TTC549 (cell line): ENCODE results near the gene POLR2C.

Experiments used
- FAIRE-seq: peaks from 2 replicates; lab custom pipeline; 2012; peaks lifted over from hg19 to GRCh38; lab: Jason Lieb, UNC

The POLR2C gene

GRCh38 chr16:57504001-57504400 lies 41.5 kb downstream of the POLR2C start:
- no peak for FAIRE-seq

- no peak for FAIRE-seq
Observed at GRCh38 chr16:57504491-57504890, 42.0 kb downstream of the POLR2C start.

- FAIRE-seq, result no peak
Observed at GRCh38 chr16:57505169-57505568, 42.7 kb downstream of the POLR2C start.

GRCh38 chr16:57507136-57508034 lies 44.9 kb downstream of the POLR2C start:
- FAIRE-seq, result no peak

DNA sequence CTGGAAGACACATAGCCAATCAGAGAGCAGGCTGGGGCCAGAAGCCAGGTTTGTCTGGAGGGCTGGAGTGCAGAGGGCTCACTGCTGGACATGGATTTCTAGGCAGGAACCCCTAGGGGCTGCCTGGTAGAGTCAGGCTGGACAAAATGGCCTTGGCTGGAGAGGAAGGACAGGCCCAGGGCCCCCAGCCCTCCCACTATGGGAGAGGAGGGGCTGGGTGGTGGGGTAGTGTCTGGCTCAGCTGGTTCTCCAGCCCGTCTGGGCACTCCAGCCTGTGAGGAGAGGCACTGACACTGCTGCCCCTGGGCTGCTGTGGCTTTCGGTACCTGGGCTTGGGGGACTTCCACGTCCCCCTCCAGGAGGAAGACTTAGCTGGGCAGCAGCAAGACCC lies 45.6 kb downstream of the POLR2C start:
- no peak for FAIRE-seq

DNA sequence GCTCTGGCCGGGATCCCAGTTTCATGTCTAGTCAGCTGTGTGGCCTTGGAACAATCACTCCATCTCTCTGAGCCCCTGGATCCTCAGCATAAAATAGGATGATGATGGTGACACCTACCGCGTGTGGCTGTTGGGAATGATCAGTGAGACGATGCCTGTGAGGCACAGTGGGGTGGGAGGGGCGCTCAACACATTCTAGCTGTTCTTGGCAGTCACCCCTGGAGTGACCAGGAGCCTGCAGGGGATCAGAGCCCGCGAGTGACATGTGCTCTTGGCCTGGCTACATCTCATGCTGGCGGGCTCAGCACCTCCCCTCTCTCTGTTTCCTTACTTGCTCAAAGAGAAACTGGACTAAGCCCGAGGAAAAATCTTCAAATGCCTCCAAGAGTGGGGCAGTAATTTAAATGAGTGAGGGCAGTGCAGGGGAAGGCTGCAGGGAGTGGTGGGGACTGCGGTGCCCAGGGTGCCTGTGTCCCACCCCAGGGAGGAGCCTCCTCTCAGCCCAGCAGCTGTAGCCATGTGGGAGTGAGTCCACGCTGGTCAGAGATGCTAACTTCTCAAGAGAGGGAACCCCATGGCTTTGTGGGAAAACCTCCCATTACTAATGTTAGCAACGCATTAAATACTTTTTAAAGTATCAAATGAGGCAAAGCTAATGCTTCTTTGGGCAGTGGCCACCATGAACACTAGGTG lies 46.9 kb downstream of the POLR2C start:
- no peak for FAIRE-seq

DNA sequence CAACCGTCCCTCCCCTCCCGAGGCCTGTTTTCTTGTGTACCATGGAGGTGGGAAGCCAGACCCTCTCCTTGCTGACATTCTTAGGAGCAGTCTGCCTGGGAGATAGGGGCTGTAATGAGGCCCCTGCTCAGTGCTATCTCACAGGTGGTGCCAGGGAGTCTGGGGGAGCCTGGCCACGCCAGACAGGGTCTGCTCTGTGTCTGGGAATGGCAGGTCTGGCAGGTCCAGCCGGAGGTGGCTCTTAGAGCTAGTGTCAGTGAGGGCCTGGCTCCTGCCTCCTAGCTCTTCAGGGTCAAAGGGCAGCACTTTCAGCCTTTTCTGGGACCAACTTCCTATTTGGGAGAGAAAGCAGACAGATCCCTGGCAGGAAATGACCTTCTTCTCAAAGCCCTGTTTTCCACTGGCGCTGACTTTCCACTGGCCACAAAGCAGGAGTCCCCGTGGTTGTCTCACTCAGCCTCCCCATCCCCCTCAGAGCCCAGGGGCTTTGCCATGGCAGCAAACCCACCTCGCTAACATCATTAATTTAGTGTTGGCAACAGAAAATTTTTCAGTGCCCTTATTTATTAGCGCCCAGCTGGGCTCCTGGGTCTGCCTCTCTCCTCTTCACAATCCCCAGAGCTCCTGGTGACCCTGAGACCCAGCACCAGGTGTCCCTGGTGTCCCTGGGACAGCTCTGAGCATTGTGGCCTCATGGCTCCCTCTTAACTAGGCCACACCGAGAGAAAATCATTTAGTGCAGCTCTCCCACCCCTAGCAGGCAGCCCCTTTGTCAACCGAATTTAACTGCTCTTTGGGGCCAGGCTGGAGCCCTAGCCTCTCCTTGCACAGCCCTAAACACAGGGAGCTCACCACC lies 47.8 kb downstream of the POLR2C start:
- FAIRE-seq, result no peak

DNA sequence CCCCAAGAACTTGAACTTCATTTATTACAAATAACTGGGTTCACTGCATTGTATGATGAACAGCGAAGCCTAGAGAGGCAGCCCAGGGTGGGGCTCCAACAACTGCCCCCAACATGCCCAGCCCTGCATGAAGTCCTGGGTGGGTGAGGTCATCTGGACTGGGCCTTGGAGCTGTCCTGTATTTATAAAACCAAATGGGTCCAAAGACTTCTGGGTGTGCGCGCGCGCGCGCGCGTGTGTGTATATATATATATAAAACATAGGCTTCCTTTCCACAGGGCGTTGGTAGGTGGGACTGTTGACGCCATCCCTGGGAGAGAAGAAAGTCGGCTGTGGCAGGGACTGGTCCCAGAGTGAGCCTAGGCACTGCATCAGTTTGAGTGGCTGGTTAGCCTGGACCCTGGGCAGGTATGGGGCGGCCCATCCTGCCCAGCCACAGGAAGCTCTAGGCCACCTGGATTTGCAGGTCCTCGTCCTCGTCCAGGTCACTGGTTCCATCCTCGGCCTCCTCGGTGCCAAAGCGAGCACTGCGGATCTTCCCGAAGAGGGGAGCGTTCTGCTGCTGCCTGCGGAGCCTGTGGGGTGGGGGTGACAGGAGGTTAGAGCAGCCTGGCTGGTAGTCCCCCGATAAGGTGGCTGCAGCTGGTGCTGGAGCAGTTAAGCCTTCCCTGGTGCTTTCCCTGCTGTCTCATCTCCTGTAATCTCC lies 50.0 kb downstream of the POLR2C start:
- FAIRE-seq, result no peak

- FAIRE-seq, result no peak
Observed at GRCh38 chr16:57513371-57514102, 51.1 kb downstream of the POLR2C start.

DNA sequence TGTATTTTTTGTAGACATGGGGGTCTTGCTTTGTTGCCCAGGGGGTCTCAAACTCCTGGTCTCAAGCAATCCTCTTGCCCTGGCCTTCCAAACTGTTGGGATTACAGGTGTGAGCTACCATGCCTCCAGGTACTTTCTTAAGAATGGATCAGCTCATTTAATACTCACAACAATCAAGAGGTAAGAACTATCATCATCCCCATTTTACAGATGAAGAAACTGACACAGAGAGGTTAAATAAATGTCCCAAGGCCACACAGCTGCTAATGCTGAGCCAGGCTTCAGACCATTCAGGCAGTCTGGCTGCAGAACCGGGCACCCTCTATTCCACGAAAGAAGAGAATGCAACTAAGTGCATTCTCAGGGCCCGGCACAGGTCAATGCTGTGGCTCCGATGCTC lies 51.9 kb downstream of the POLR2C start:
- FAIRE-seq, result no peak

GRCh38 chr16:57514791-57515600 lies 52.5 kb downstream of the POLR2C start:
- no peak for FAIRE-seq

DNA sequence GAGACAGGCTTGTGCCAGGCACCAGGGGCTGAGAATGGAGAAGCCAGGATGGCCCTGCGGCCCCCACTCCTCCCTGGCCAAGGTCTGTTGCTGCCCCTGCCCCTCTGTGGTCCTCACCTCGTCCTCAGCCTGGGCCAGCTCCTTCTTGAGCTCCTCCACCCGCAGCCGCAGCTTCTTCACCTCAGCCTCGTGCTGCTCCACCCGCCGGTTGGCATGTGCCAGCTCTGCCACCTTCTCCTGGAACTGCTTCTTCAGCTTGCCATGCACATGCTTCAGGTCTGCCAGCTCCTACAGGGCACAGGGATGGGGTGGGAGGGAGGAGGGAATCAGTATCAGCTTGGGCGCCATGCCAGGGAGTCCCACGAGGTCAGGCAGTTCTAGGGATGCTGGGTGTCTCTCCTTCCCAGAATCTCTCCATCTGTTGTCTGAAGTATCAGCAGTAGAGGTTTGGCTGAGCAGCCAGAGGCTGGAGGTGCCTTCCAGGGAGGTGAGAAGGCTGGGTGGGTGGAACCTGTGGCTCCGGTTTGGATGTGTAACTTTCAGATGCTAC lies 53.8 kb downstream of the POLR2C start:
- FAIRE-seq, result no peak

DNA sequence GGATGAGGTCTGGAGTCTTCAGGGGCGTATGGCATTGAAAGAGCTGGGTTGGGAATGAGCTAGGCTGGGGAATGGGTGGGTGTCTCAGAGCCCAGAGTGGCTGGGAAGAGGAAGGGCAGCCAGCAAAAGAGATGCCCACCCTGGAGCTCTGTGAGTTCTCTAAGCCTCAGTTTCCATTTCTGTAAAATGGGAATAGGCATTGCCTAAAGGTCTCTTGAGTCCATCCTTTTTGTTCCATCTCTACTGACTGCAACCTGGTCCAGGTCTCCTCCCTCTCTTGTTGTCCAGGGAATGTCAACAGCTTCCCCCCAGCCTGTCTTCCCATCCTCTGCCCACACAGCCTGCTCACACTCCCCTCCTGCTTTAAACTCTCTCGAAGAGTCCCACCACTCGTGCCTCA lies 54.3 kb downstream of the POLR2C start:
- no peak for FAIRE-seq

DNA sequence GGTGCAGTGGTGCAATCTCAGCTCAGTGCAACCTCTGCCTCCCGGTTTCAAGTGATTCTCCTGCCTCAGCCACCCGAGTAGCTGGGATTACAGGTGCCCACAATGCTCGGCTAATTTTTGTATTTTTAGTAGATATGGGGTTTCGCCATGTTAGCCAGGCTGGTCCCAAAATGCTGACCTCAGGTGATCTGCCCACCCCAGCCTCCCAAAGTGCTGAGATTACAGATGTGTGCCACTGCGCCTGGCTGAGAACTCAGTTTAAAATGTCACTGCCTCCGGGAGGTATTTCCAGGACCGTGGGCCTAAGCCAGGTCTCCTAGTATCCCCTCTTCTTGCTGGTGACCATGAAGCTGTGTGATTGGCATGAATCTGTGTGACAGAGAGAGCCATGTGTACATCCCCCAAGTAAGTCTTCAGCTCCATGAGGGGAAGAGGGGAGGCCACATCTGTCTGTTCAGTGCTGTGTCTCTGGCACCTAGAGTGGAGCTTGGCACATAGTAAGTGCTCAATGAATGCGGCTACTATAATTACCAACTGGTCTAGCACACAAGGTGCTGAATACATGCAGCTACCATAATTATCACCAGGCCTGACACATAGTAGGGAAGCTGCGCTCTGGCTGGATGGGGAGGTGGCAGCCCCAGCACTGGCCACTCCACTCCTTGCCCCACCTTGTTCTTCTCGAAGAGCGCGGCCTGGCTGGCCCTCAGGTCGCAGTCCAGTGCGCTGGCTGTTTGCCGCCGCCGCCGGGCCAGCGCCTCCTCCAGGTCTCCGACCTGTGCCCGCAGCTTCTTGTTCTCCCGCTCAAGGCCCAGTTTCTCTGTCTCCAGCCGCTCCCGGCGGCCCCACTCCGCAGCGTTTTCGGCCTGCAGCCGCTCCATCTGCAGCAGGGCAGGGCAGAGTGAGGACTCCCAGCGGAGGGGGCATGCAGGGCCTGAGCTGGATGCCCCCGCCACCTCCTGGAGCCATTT lies 55.2 kb downstream of the POLR2C start:
- no peak for FAIRE-seq

DNA sequence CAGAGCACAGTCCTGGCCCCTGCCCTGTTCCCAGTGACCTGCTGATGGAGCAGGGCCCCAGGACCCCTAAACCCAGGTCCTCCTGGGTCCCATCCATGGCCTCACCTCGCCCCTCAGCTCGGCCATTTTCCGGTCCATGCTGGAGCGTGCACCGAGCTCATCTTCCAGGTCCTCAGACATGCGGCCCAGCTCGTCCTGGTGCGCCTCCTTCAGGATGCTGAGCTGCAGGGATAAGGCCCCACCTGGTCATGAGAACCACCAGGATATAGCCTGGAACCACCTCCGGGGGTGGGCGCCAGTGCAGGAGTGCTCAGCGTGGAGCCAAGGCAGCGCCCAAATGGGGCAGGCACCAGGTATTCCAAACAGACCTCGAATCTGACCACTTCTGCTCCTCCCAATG lies 56.0 kb downstream of the POLR2C start:
- FAIRE-seq, result no peak

DNA sequence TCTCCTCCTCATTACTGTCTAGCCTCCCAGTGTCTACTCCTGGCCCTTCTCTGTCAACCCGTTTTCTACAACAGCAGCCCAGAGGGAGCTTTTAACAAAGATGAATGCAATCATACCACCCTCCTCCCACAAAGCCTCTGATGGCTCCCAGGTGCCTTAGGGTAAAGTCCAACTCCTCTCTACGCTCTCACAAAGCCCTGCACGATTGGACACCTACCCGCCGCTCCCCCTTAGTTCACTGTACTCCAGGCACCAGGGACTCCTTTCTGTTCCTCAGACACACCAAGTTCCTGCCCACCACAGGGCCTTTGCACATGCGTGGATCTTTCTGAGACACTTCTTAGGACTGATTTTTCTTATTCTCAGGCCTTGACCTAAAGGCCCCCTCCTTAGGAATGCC lies 56.4 kb downstream of the POLR2C start:
- FAIRE-seq, result no peak

DNA sequence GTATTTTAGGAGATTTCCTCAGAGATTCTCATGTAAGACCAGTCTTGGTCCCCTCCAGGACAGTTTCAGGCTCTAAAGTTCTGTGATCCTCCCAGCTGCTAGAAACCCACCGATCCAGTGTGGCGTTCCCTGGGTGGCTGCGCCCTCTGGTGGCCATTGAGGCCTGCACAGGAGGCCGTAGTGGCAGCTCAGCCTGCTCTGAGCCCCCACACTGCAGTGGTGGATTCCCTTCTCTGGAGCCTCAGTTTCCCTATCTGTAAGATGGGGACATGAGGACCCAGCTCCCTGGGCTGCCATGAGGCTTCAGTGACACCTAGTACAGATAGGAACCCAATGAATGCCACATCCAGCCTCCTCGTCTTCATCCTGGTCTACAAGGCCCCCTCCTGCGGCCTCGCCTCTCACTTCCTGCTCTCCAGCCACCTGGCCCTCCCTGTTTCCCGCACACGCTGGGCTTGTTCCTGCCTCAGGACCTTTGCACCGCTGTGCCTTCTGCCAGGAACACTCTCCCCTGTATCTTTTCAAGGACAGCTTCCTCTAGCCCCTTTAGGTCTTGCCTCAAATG lies 57.4 kb downstream of the POLR2C start:
- no peak for FAIRE-seq
